ENCODE data around the gene TUBA8. TPM values are rescaled to one million over a fixed set of nuclear protein-coding genes. Genes with fewer than 3 reads are reported as not detected.

The TUBA8 gene
- total RNA-seq, 1 experiment from 2014 or later = 0.72 TPM

- ChIA-PET POLR2A (interaction anchor here (0.5 kb wide), 1 partner anchor 34 kb away, joined by 3 read pairs; no protein-coding TSS in a partner anchor), CTCF (interaction anchor here (0.6 kb wide), 1 partner anchor 35 kb away, joined by 6 read pairs; the partner anchor contains the start of gene USP18)
- peaks cover under 1% of the 10 kb centered on the region; the same call in 1 of the 2 replicates for H3K9me3 Mint-ChIP-seq
- no peaks in the 10 kb centered on the region for H3K36me3 Mint-ChIP-seq
- DNase-seq (ENCODE audit: low spot score) = no peak
- TF ChIP-seq HMGA2 (CRISPR knock-in tag; IDR thresholded peaks at IDR 0.05) (no peak), FOXK1 (CRISPR knock-in tag; IDR thresholded peaks at IDR 0.05) (no peak), ESRRA (CRISPR knock-in tag; IDR thresholded peaks at IDR 0.05; ENCODE audit: borderline replicate concordance) (no peak), KAT7 (CRISPR knock-in tag; IDR thresholded peaks at IDR 0.05; ENCODE audit: borderline replicate concordance) (no peak), GRHL2 (CRISPR knock-in tag; IDR thresholded peaks at IDR 0.05; ENCODE audit: insufficient replicate concordance, severe bottlenecking) (no peak), NR3C1 (CRISPR knock-in tag; conservative IDR thresholded peaks at IDR 0.05; ENCODE audit: low read depth) (no peak), MXD4 (CRISPR knock-in tag; IDR thresholded peaks at IDR 0.05; ENCODE audit: borderline replicate concordance) (no peak)
- 0 out of 2 replicates have a peak, but pooled peaks cover 5% of the 10 kb centered on the region for H3K4me1 Mint-ChIP-seq
- ATAC-seq = no peak
- peaks cover 19% of the 10 kb centered on the region for H3K27me3 Mint-ChIP-seq (ENCODE audit: low read depth)
- H3K4me3 Mint-ChIP-seq = no peak overlapping the region
- H3K27ac Mint-ChIP-seq = no peak overlapping the region
Observed at GRCh38 chr22:18114976-18115652, 4.5 kb downstream of the TUBA8 start.

GRCh38 chr22:18115906-18116371 is 5.3 kb downstream of the TUBA8 start:
- TF ChIP-seq GRHL2 (CRISPR knock-in tag; IDR thresholded peaks at IDR 0.05; ENCODE audit: insufficient replicate concordance, severe bottlenecking) = no peak
- TF ChIP-seq SMAD4 (CRISPR knock-in tag; IDR thresholded peaks at IDR 0.05) = no peak
- TF ChIP-seq ZSCAN18 (CRISPR knock-in tag; IDR thresholded peaks at IDR 0.05) = no peak
- TF ChIP-seq SMAD3 (CRISPR knock-in tag; IDR thresholded peaks at IDR 0.05; ENCODE audit: borderline replicate concordance) = no peak
- TF ChIP-seq USF2 (CRISPR knock-in tag; IDR thresholded peaks at IDR 0.05) = no peak
- TF ChIP-seq ZNF219 (CRISPR knock-in tag; IDR thresholded peaks at IDR 0.05; ENCODE audit: borderline replicate concordance) = no peak
- H3K4me3 Mint-ChIP-seq = no peak overlapping the region
- DNase-seq (ENCODE audit: low spot score) (no peak), ATAC-seq (no peak)
- H3K27me3 Mint-ChIP-seq (ENCODE audit: low read depth) = peaks cover 10% of the 10 kb centered on the region
- CTCF ChIA-PET = interaction anchor here (0.6 to 1.2 kb wide), 3 partner anchors 34 to 373 kb away, joined by 3 to 6 read pairs (median 5); partner anchors contain the start of gene USP18
- no peaks in the 10 kb centered on the region for H3K36me3 Mint-ChIP-seq
- 0 out of 2 replicates have a peak, but pooled peaks cover 3% of the 10 kb centered on the region for H3K4me1 Mint-ChIP-seq
- no peak overlapping the region for H3K27ac Mint-ChIP-seq
- POLR2A ChIA-PET = no interaction called here
- peaks cover 5% of the 10 kb centered on the region; the same call in 1 of the 2 replicates for H3K9me3 Mint-ChIP-seq

GRCh38 chr22:18116634-18117033 is 6.0 kb downstream of the TUBA8 start:
- H3K9me3 Mint-ChIP-seq = peaks cover 5% of the 10 kb centered on the region; the same call in 1 of the 2 replicates
- ChIA-PET CTCF (interaction anchor here (1.2 kb wide), 2 partner anchors 41 to 374 kb away, joined by 3 to 5 read pairs; no protein-coding TSS in a partner anchor), POLR2A (no interaction called here)
- no peak for ATAC-seq
- no peaks in the 10 kb centered on the region for H3K4me1 Mint-ChIP-seq
- no peak overlapping the region for H3K27ac Mint-ChIP-seq
- peaks cover 3% of the 10 kb centered on the region for H3K27me3 Mint-ChIP-seq (ENCODE audit: low read depth)
- H3K36me3 Mint-ChIP-seq = no peaks in the 10 kb centered on the region
- no peak overlapping the region for H3K4me3 Mint-ChIP-seq
- no peak for DNase-seq (ENCODE audit: low spot score)
- TF ChIP-seq FOXJ3 (CRISPR knock-in tag; IDR thresholded peaks at IDR 0.05; ENCODE audit: borderline replicate concordance) (no peak), RORB (CRISPR knock-in tag; IDR thresholded peaks at IDR 0.05) (no peak), ZNF425 (CRISPR knock-in tag; conservative IDR thresholded peaks at IDR 0.05) (no peak), HMGXB4 (CRISPR knock-in tag; IDR thresholded peaks at IDR 0.05) (no peak), CTCF (IDR thresholded peaks at IDR 0.05) (no peak), ETV6 (CRISPR knock-in tag; IDR thresholded peaks at IDR 0.05) (no peak), PRRX2 (CRISPR knock-in tag; IDR thresholded peaks at IDR 0.05) (no peak), TCF7 (CRISPR knock-in tag; IDR thresholded peaks at IDR 0.05; ENCODE audit: low read depth) (no peak), IRF2 (CRISPR knock-in tag; IDR thresholded peaks at IDR 0.05; ENCODE audit: borderline replicate concordance, low read depth) (no peak), KAT7 (CRISPR knock-in tag; IDR thresholded peaks at IDR 0.05; ENCODE audit: borderline replicate concordance) (no peak), ZNF416 (CRISPR knock-in tag; IDR thresholded peaks at IDR 0.05) (no peak), ZNF423 (CRISPR knock-in tag; IDR thresholded peaks at IDR 0.05) (no peak), ZNF219 (CRISPR knock-in tag; IDR thresholded peaks at IDR 0.05; ENCODE audit: borderline replicate concordance) (no peak)
